A673 (cell line): ENCODE data around the gene CABLES1. TPM values are rescaled to one million over a fixed set of nuclear protein-coding genes. Genes with fewer than 3 reads are reported as not detected.
"Not testable (repeated sequence)": the region's sequence is repeated elsewhere in the genome, so short reads cannot be mapped to it uniquely, and the experiment has no call there.

ENCODE experiments used
- BruUV-seq: library from RNA; stranded (reverse); fragments of 400-500 nt; replicated peaks from 2 replicates; lab custom pipeline; 2021; lab: Mats Ljungman, UMichigan
- CTCF ChIA-PET: fragments of 300-600 bp; sonication (Branson Sonifier 250); formaldehyde crosslinking; loops from one replicate; lab custom pipeline; 2022; ENCODE audit warnings: antibody characterized with exemption; lab: Charles Lee
- POLR2A ChIA-PET: fragments of 300-600 bp; sonication (Branson Sonifier 250); formaldehyde crosslinking; loops from one replicate; lab custom pipeline; 2022; ENCODE audit warnings: antibody characterized with exemption; ENCODE audit not compliant: low non-redundant PET; lab: Charles Lee
- DNase-seq: peaks from one replicate; pipeline ENCODE4 v3.0.0-alpha.2; 2015; ENCODE audit warnings: low spot score
- H3K27ac ChIP-seq: fragments of 200-600 bp; sonication (generic); 2 replicates; pipeline ENCODE4 v1.5.1; 2016; ENCODE audit warnings: mixed run types, low read depth, mild to moderate bottlenecking, mixed read lengths, antibody characterized with exemption, low read length; ENCODE audit not compliant: poor library complexity, severe bottlenecking
- H3K27me3 ChIP-seq: fragments of 200-600 bp; sonication (generic); replicated peaks from 2 replicates; pipeline ENCODE4 v1.6.1; 2017; ENCODE audit warnings: mixed run types, low read depth, mild to moderate bottlenecking, mixed read lengths, antibody characterized with exemption, low read length; ENCODE audit not compliant: insufficient read depth, poor library complexity
- H3K36me3 ChIP-seq: fragments of 200-600 bp; sonication (generic); 2 replicates; pipeline ENCODE4 v1.6.1; 2016; ENCODE audit warnings: mixed run types, mild to moderate bottlenecking, mixed read lengths, antibody characterized with exemption, low read length; ENCODE audit not compliant: insufficient read depth, poor library complexity, severe bottlenecking
- H3K4me1 ChIP-seq: fragments of 200-600 bp; sonication (generic); 2 replicates; pipeline ENCODE4 v1.6.1; 2017; ENCODE audit warnings: mixed run types, mild to moderate bottlenecking, mixed read lengths, antibody characterized with exemption, low read length; ENCODE audit not compliant: insufficient read depth, poor library complexity, severe bottlenecking
- H3K4me3 ChIP-seq: fragments of 200-600 bp; sonication (generic); 2 replicates; pipeline ENCODE4 v1.5.1; 2016; ENCODE audit warnings: low read depth, mixed run types, mild to moderate bottlenecking, mixed read lengths, low read length; ENCODE audit not compliant: poor library complexity, severe bottlenecking
- H3K9me3 ChIP-seq: fragments of 200-600 bp; sonication (generic); 2 replicates; pipeline ENCODE4 v1.6.1; 2016; ENCODE audit warnings: mixed run types, low read depth, mild to moderate bottlenecking, mixed read lengths, antibody characterized with exemption, low read length; ENCODE audit not compliant: poor library complexity, severe bottlenecking
- CTCF ChIP-seq: fragments of 300-800, 200-600 bp; sonication (generic); conservative IDR thresholded peaks from 2 replicates; pipeline ENCODE4 v1.5.1; 2017; ENCODE audit warnings: low read depth, mild to moderate bottlenecking, antibody characterized with exemption, low read length, moderate library complexity, mixed read lengths
- EZH2 ChIP-seq: fragments of 200-600 bp; sonication (generic); IDR thresholded peaks from 2 replicates; pipeline ENCODE4 v1.6.1; 2017; ENCODE audit warnings: borderline replicate concordance, low read depth, mild to moderate bottlenecking, mixed read lengths, antibody characterized with exemption, low read length; ENCODE audit not compliant: poor library complexity, severe bottlenecking
- intact Hi-C: fragments of 100-400 bp; cut with micrococcal nuclease; formaldehyde crosslinking; loops from one replicate; pipeline ENCODE4 v1.10.0; 2022; ENCODE audit not compliant: unreplicated experiment
- total RNA-seq: library from RNA; stranded (reverse); gene quantifications from 2 replicates; pipeline ENCODE4 v1.2.3, GENCODE V29; 2021

Gene CABLES1
- total RNA-seq, 1 experiment from 2014 or later: 7.2 TPM

- no peaks in the 10 kb centered on the region for H3K36me3 ChIP-seq
- no peaks in the 10 kb centered on the region for H3K9me3 ChIP-seq
- CTCF ChIA-PET: no interaction called here
- intact Hi-C loops: loop anchor here (5.0 kb wide), 2 partner anchors 34 to 49 kb away; no protein-coding TSS in a partner anchor
- TF ChIP-seq EZH2 (no peak), CTCF (no peak)
- H3K27me3 ChIP-seq: no peaks in the 10 kb centered on the region
- POLR2A ChIA-PET: no interaction called here
- no peak overlapping the region for H3K27ac ChIP-seq
- no peak overlapping the region for H3K4me3 ChIP-seq
- H3K4me1 ChIP-seq: peaks cover 5% of the 10 kb centered on the region
- BruUV-seq: no TSS peak
- DNase-seq: no peak
These were observed 22.8 kb downstream of the CABLES1 start for GRCh38 chr18:23158058-23158457.

GRCh38 chr18:23158884-23159283 is 23.6 kb downstream of the CABLES1 start:
- BruUV-seq, H3K9me3 ChIP-seq, POLR2A ChIA-PET, H3K27me3 ChIP-seq, H3K4me1 ChIP-seq, H3K27ac ChIP-seq, H3K4me3 ChIP-seq, DNase-seq, CTCF ChIA-PET, H3K36me3 ChIP-seq: not testable (repeated sequence)
- intact Hi-C loops: loop anchor here (5.0 kb wide), 2 partner anchors 33 to 48 kb away; no protein-coding TSS in a partner anchor

GRCh38 chr18:23159344-23159743 is 24.1 kb downstream of the CABLES1 start:
- Histone ChIP-seq H3K27ac (no peak overlapping the region), H3K36me3 (no peaks in the 10 kb centered on the region), H3K27me3 (no peaks in the 10 kb centered on the region), H3K4me3 (no peak overlapping the region), H3K9me3 (no peaks in the 10 kb centered on the region), H3K4me1 (peaks cover 5% of the 10 kb centered on the region)
- BruUV-seq: no TSS peak
- no peak for DNase-seq
- CTCF ChIA-PET: no interaction called here
- intact Hi-C loops: loop anchor here (5.0 kb wide), 2 partner anchors 33 to 48 kb away; no protein-coding TSS in a partner anchor
- TF ChIP-seq EZH2 (no peak), CTCF (no peak)
- POLR2A ChIA-PET: no interaction called here

GRCh38 chr18:23162473-23162872 is 27.2 kb downstream of the CABLES1 start:
- DNase-seq: no peak
- H3K27ac ChIP-seq: no peak overlapping the region
- H3K9me3 ChIP-seq: no peaks in the 10 kb centered on the region
- no TSS peak for BruUV-seq
- ChIA-PET POLR2A (interaction anchor here (0.6 kb wide), 1 partner anchor 35 kb away, joined by 3 read pairs; no protein-coding TSS in a partner anchor), CTCF (no interaction called here)
- TF ChIP-seq EZH2 (no peak), CTCF (no peak)
- no peaks in the 10 kb centered on the region for H3K27me3 ChIP-seq
- no peaks in the 10 kb centered on the region for H3K36me3 ChIP-seq
- H3K4me3 ChIP-seq: no peak overlapping the region
- H3K4me1 ChIP-seq: no peaks in the 10 kb centered on the region
- intact Hi-C loops: no loop called here
